WI38 (cell line): ENCODE measurements around the gene TIPRL.

Experiments used
- H3K4me3 ChIP-seq: 2 replicates; pipeline ENCODE4 v1.5.1; 2011; ENCODE audit warnings: low read depth, mild to moderate bottlenecking, control low read depth, low read length
- CTCF ChIP-seq: IDR thresholded peaks from 2 replicates; pipeline ENCODE4 v1.5.1; 2012; ENCODE audit warnings: low read depth, mild to moderate bottlenecking, control low read depth, low read length

Gene TIPRL

DNA sequence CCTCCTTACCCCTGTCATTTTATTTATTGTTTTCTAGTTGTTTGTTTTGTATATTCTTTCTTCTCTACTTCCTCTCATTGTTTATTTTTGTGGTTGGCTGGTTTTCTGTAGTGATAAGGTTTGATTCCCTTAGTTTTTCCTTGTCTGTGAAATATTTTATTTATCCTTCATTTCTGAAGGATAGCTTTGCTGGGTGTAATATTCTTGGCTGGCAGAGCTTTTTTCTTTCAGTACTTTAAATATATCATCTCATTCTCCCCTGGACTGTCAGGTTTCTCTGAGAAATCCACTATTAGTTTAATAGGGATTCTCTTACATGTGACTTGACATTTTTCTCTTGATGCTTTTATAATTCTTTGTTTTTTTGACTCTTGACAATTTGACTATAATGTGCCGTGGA lies 18.8 kb upstream of the TIPRL start:
- no peak overlapping the region for H3K4me3 ChIP-seq
- no peak for TF ChIP-seq CTCF

DNA sequence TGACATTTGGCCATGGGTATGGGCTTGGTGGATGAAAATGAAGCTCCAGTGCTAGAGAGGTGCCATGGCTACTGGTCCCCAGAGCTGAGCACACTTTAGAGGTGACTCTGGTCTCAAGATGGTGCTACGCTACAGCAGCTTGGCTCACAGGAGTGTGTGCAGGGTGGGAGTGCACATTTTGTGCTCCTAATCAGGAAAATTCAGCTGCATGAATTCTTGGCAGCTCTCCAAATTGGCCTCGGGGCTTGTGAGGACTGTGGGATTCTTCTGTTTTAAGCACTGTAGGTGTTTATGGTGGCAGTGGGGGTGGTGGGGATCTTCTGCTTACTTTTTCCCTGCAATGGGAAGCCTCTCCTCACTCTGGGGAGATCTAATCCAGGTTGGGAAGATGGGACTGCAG lies 17.3 kb upstream of the TIPRL start:
- TF ChIP-seq CTCF = no peak
- H3K4me3 ChIP-seq = no peak overlapping the region

GRCh38 chr1:168163670-168164069 lies 15.1 kb upstream of the TIPRL start:
- H3K4me3 ChIP-seq = no peak overlapping the region
- no peak for TF ChIP-seq CTCF

DNA sequence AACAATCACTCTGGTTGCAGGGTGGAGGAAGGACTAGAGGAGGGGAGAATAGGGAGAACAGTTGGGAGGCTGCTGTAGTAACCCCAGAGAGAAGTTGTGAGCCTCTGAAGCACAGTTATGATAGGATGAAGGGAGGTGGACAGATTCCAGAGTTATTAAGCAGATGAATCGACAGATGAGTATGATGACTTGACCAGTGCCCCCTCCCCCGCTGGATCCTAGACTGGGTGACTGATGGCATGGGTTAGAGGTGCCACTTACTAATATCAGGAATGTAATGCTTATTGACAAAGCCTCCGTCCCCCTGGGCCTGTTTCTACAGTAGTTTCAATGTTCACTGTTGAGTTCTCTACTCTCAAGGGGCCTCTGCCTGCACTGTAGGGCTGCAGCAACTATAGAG lies 14.0 kb upstream of the TIPRL start:
- no peak overlapping the region for H3K4me3 ChIP-seq
- TF ChIP-seq CTCF = no peak

GRCh38 chr1:168167806-168168205 lies 11.0 kb upstream of the TIPRL start:
- no peak for TF ChIP-seq CTCF

DNA sequence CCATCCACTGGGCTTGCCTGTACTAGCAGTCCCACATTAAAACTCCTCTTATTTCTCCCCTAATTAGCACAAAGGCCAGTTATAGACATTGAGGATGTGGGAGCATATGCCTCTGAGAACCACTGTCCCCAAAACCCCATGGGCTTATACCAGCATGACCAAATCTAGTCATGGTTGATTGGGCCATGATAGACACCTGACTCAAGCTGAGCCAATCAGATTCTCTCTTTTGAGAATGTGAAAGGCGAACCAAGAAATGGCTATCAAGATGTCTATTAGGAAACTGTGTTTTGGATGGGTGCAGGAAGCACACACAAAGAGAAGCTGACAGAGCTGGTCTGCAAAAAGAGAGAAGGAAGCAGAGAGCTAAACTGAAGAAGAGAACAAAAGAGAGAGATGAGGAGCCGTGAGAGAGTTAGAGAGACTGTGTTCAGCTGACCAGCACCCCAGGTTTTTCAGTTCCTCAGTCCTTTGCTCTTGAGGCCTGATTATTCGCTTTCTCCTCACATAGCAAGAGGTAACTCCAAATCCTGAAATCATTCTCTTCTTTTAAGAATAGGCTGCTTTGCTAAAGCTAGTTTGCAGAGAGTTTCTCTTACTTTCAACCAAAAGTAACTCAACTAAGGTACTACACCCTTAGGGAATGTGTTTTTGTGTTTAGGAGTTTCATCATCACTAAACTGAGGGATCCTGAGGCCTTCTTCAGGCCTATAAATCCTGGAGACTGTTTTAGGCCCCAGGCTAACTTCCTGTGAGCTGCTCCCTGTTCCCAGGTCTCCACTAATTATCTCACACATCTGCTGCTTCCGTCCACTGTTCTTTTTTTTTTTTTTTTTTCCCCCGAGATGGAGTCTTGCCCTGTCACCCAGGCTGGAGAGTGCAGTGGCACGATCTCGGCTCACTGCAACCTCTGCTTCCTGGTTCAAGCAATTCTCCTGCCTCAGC lies 7.9 kb upstream of the TIPRL start:
- no peak overlapping the region for H3K4me3 ChIP-seq
- no peak for TF ChIP-seq CTCF

More at GRCh38 chr1:168167806-168168205, 11.0 kb upstream of the TIPRL start:
- no peak overlapping the region for H3K4me3 ChIP-seq

DNA sequence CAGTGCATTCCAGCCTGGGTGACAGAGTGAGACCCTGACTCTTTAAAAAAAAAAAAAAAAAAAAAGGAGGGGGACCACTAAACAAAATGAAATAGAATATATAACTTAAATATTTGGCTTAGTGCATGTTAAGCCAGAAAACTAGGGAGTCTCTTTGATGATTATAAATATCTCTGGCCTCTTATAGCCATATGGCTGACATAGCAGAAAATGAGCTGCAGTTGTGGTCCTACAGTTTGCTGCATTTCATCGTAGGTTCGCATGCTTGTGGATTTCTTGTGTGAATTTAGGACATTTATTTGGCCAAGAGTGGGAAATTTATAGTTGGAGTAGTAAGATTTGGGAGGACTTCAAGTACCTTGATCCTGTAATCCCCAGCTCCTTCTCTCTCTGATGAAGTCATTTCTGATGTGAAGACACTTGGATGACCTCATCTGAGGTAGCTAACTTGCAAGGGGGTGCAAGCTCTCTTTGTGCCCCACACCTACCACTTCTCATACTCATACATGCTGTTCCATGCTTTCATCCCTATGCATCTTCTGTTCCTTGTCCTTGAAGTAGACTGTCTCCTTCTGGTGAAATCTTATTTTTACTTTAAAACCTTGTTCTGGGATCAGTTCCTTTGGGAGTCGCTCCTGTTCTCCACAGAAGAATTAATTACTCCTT lies 6.4 kb upstream of the TIPRL start:
- no peak for TF ChIP-seq CTCF
- H3K4me3 ChIP-seq = no peak overlapping the region
